Astrocyte of the spinal cord (primary cell): ENCODE results near the gene ZBTB9.
A peak's percentile ranks its signal among the peaks of the same experiment; 100 is the strongest.

ENCODE experiments used
- DNase-seq: peaks from one replicate; pipeline ENCODE4 v3.0.0; 2011; ENCODE audit warnings: low read depth, low spot score
- H3K4me3 ChIP-seq: 2 replicates; pipeline ENCODE4 v1.5.1; 2011; ENCODE audit warnings: low read depth, mild to moderate bottlenecking, low read length, moderate library complexity
- CTCF ChIP-seq: IDR thresholded peaks from 2 replicates; pipeline ENCODE4 v1.5.1; 2012; ENCODE audit warnings: low read depth, mild to moderate bottlenecking, low read length, inconsistent platforms
- in situ Hi-C: cut with HindIII; loops from 2 replicates; pipeline ENCODE4 v1.10.0; 2017; ENCODE audit warnings: low sequenced_read_pairs

The ZBTB9 gene

GRCh38 chr6:33454009-33454946 is at the start of gene ZBTB9:
TSS of gene ZBTB9 (plus strand) at chr6:33454576. CDS start at chr6:33455101, 525 bp downstream.
- TF ChIP-seq CTCF: no peak
- in situ Hi-C loops: no loop called here
- peak within 1 kb of the TSS; percentile 70 for H3K4me3 ChIP-seq
- DNase-seq: peak; percentile 97

GRCh38 chr6:33404884-33405283 is 49.5 kb upstream of the ZBTB9 start:
- in situ Hi-C loops: no loop called here
- TF ChIP-seq CTCF: no peak

GRCh38 chr6:33405386-33405940 is 48.9 kb upstream of the ZBTB9 start:
- TF ChIP-seq CTCF: no peak
- in situ Hi-C loops: no loop called here
- no peak overlapping the region for H3K4me3 ChIP-seq
- DNase-seq: no peak

More at GRCh38 chr6:33404884-33405283, 49.5 kb upstream of the ZBTB9 start:
- H3K4me3 ChIP-seq: no peak overlapping the region
- DNase-seq: no peak

GRCh38 chr6:33406126-33406525 is 48.2 kb upstream of the ZBTB9 start:
- no peak overlapping the region for H3K4me3 ChIP-seq
- DNase-seq: no peak
- no peak for TF ChIP-seq CTCF
- in situ Hi-C loops: no loop called here

- in situ Hi-C loops: no loop called here
- no peak overlapping the region for H3K4me3 ChIP-seq
- peak; percentile 56 for DNase-seq
- TF ChIP-seq CTCF: no peak
These were observed 47.2 kb upstream of the ZBTB9 start for GRCh38 chr6:33407132-33407718.

GRCh38 chr6:33410050-33410710 is 44.2 kb upstream of the ZBTB9 start:
- TF ChIP-seq CTCF: no peak
- peak overlapping the region; percentile 62 for H3K4me3 ChIP-seq
- DNase-seq: peak; percentile 99
- in situ Hi-C loops: no loop called here
